GM08714 (cell line): Measurements from ENCODE around the gene GSK3A.

Experiments
- H3K4me3 ChIP-seq: fragments of 200-500 bp; sonication (Bioruptor generic); 2 replicates; pipeline ENCODE4 v1.5.1; 2014; ENCODE audit warnings: mild to moderate bottlenecking, low read length, inconsistent platforms
- ZNF274 ChIP-seq: IDR thresholded peaks from 2 replicates; pipeline ENCODE4 v1.6.1; 2012; ENCODE audit warnings: mild to moderate bottlenecking, low read depth, low read length

The GSK3A gene

DNA sequence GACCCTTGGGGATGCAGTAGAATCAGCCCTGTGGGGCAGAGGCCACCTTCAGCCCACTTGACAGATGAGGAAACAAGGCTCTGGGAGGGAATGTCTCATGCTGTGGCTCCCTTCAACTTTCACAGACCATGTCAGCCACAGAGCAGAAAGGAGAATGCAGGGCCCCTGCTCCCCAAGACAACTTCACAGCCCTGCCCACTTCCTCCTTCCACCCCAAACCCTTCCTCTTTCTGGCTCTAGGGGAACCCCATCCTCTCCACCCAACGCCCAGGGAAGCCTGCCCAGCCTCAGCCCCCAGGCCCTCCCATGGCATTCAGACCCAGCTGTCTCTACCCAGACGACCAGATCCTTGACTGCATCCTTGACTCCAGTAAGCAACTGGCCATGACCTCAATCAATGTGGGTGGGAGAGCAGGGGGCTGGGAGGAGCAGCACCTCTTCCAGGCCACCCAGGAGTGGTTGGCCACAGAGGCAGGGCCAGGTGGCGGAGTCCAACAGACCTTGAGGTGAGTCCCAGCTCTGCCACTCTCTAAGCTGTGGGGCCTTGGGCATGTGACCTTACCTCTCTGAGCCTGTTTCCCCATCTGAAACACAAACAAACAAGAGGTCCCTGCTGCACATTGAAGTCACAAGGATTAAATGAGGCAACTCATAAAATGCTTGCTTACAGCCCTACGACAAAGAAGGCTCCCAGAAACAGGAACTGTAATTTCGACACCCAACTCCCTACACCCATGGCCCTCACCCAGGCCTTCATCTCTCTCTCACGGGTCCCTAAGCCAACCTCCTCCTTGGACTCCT is 40.7 kb downstream of the GSK3A start:
- H3K4me3 ChIP-seq, result no peak overlapping the region; the same call in 1 of the 2 replicates
- no peak for TF ChIP-seq ZNF274

- no peak for TF ChIP-seq ZNF274
- no peak overlapping the region; the same call in 1 of the 2 replicates for H3K4me3 ChIP-seq
Measured at GRCh38 chr19:42200116-42200715, 42.2 kb downstream of the GSK3A start.

DNA sequence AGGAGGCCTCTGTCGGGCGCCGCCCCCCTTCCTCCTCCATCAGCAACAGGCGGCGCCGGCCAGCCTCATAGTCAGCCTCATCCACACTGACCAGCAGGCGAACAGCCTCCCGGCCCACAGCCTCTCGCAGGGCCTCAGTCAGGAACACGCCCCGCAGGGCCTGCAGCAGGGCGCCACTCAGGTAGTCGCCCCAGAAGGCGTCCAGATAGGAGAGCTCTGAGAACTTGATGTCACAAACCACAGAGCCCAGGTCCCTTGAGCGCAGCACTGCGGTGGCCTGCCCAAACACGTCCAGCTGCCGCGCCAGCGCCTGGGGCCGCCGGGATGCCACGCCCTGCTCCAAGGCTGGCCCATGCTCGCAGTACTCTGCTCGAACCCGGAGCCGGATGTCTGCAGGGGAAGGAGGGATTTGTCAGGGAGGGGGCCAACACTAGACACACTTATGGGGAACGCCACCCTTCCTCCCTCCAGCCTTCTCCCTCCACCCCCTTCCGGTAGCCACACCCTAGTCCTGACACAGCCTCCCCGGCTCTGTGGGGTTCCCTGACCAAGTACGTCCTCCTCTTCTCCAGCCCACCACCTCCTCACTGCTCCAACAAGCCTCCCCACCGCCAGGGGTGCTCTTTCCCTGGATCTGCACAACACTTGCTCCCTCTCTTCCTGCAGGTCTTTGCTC is 42.8 kb downstream of the GSK3A start:
- TF ChIP-seq ZNF274, result no peak
- peak overlapping the region; percentile 21; the same call in 1 of the 2 replicates for H3K4me3 ChIP-seq

DNA sequence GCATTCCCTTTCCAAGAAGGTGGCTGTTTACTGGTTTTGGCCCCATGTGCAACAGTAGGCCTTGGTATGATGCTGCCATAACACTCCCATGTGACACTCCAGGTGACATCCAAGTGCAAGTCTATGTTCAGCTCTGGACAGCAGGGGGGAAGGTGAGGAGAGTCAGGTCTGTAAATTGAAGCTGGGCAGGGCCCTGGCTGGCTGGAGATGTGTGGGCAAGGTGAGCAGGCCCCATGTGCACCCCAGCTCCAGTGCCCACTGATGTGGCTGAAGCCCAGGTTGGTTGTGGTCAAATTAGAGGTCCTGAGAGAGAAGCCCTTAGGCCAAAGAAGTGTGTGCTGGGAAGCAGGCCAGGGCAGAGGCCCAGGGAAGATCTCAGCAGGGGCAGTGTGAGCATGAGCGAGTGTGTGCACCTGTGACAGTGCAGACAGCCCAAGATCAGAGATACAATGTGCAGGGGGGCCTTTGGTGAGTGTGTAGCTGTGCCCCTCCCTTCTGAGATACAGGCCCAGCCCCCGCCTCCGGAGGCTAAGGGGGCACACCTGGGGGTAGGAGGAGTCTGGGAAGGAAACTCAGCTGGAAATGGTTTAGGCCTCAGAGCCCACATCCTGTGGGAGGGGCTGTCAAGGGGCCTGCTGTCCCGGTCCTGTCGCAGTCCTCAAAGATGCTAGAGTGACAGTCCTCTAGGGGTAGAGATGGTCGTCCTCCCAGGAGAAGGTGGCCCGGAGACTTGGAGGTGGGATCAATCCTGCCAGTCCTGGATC is 43.5 kb downstream of the GSK3A start:
- H3K4me3 ChIP-seq, result peak overlapping the region; percentile 21; the same call in 1 of the 2 replicates
- TF ChIP-seq ZNF274, result no peak

DNA sequence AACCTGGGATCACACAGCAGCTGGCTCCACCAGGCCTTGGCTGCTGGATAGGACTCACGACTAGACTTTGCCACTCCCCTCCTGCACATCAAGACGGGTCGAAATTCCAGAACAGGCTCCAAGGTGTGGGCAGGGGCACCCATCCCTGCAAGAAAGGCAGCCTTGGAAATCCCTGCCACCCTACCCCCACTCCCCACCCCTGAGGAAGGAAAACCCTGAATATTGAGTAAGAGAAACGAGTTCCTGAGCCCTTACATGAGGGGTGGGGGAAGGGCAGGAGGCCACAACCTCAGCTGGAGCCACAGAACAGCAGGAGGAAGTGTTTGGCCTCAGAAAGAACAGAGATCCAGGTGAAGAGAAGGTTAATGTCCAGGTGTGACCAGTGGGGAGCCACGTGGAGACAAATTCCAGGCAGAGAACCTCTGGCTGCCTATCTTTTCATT is 45.0 kb downstream of the GSK3A start:
- no peak overlapping the region for H3K4me3 ChIP-seq
- no peak for TF ChIP-seq ZNF274

DNA sequence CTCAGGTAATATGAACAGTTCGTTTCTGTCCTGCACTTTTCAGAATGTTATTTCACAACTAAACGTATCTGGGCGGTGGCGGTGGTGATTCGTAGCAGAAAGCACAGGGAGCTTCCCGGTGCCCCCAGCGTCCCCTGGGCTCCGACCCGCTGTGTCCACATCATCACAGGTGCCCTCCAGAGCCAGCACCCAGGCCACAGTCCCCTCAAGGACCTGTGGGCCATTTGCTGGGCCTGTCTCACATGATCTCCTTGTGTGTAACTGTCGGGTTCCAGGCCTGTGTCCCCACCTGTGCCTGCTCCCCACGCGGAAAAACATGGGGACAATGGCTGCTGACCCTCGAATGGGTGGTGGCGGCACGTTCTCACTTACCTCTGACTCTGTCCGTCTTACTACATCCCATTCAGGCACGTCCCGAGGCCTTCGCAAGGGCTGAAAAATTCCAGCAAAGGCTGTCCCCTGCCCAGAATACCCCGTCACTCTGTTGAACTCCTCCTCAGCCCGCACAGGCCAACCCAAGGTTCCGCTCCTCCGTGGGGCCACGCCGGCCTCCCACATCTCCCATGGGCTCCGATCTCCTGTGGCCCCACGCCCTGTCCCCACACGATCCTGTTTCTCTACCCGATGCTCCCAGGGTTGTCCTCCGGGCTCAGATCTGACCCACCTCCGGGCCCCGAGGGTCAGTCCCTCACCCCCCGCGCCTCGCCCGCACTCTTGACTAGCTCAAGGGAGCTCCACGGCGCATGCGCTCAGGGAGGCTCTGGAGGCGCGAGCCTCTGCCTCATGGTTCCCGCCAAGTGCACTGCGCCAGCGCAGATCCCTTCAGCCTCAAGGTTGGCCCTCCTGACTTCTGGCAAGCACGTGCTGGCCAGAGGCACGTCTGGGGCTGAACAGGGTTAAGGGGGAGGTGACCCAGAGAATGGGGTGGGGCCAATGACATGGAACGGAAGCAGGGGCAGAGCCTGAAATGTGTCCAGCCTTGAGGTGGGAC is 46.1 kb downstream of the GSK3A start:
- no peak for TF ChIP-seq ZNF274
- H3K4me3 ChIP-seq, result no peak overlapping the region

- H3K4me3 ChIP-seq, result no peak overlapping the region
- TF ChIP-seq ZNF274, result no peak
Measured at GRCh38 chr19:42193706-42194105, 48.7 kb downstream of the GSK3A start.

- H3K4me3 ChIP-seq, result no peak overlapping the region
- TF ChIP-seq ZNF274, result no peak
Measured at GRCh38 chr19:42193294-42193693, 49.1 kb downstream of the GSK3A start.

DNA sequence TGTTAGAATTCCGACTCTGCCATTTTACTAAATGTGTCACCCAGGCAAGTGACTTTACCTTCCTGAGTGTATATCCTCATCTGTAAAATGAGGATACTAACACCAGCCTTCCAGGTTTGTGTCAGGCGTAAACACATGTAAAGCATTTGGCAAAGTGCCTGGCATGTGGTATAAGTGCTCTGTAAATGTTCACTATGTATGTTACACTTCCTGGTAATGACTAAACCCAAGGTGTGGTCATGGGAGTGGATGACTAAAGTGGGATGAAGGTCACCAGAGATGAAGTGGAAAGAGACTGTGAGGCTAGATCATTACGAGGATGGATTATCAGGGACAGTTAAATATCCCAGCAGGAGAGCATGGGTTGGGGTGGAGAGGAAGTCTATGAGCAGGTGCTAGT is 50.5 kb downstream of the GSK3A start:
- TF ChIP-seq ZNF274, result no peak
- no peak overlapping the region for H3K4me3 ChIP-seq

- H3K4me3 ChIP-seq, result no peak overlapping the region
- no peak for TF ChIP-seq ZNF274
Measured at GRCh38 chr19:42191330-42191729, 51.1 kb downstream of the GSK3A start.

DNA sequence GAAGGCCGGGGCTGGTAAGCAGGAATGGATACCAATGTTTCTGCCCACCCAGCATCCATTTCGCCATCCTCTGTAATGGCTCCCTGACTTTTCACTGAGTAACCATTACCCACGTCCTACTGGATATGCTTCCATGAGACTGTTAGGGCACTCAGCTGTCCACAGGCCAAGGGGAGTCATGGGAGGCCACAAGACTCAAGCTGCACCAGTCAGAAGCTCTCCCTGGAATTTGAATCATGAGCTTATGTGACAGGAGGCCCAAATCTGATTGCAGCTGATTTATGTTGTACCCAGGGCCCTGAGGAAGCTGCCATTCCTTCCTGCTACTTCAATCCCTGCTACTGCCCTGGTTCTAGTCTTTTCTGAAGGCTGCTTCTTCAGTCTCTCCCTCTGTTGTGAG is 53.3 kb downstream of the GSK3A start:
- no peak overlapping the region for H3K4me3 ChIP-seq
- no peak for TF ChIP-seq ZNF274

DNA sequence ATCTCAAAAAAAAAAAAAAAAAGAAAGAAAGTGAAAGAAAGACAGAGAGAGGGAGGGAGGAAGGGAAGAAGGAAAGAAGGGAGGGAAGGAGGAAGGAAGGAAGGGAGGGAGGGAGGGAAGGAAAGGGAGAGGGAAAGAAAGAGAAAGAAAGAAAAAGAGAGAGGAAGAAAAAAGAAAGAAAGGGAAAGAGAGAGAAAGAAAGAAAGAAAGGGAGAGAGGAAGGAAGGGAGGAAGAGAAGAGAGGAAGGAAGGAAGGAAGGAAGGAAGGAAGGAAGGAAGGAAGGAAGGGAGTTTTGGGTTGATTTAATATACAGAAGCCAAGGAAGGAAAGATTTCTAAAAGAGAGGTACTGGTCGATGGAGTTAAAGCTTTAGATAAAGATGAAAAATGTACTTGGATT is 53.7 kb downstream of the GSK3A start:
- no peak overlapping the region for H3K4me3 ChIP-seq
- no peak for TF ChIP-seq ZNF274

GRCh38 chr19:42185277-42185676 is 57.1 kb downstream of the GSK3A start:
- no peak overlapping the region for H3K4me3 ChIP-seq
- no peak for TF ChIP-seq ZNF274
